Duodenal mucosa (tissue), 2 donors: Measurements from ENCODE around the gene FFAR2.
A peak's percentile ranks its signal among the peaks of the same experiment; 100 is the strongest.
"Not testable (repeated sequence)": the region's sequence is repeated elsewhere in the genome, so short reads cannot be mapped to it uniquely, and the experiment has no call there.

ENCODE experiments used
- H3K27ac ChIP-seq: one replicate; pipeline ENCODE4 v1.7.0; 2013; ENCODE audit warnings: low read depth, low read length
- H3K27me3 ChIP-seq, 2 donors: one replicate each; pipeline ENCODE4 v1.7.0; 2013; ENCODE audit warnings: low read length in 2 of 2, control low read depth in 1 of 2; ENCODE audit not compliant: insufficient read depth in 2 of 2, control insufficient read depth in 1 of 2
- H3K36me3 ChIP-seq, 2 donors: one replicate each; pipeline ENCODE4 v1.7.0; 2013; ENCODE audit warnings: low read length in 2 of 2, control low read depth in 1 of 2; ENCODE audit not compliant: insufficient read depth in 2 of 2, control insufficient read depth in 1 of 2
- H3K4me1 ChIP-seq, 2 donors: one replicate each; pipeline ENCODE4 v1.7.0; 2013; ENCODE audit warnings: low read length in 2 of 2, control low read depth in 1 of 2; ENCODE audit not compliant: insufficient read depth in 2 of 2, control insufficient read depth in 1 of 2
- H3K4me3 ChIP-seq, 2 donors: one replicate each; pipeline ENCODE4 v1.7.0; 2013; ENCODE audit warnings: low read length in 2 of 2, low read depth in 1 of 2
- H3K9ac ChIP-seq, 2 donors: one replicate each; pipeline ENCODE4 v1.7.0; 2013; ENCODE audit warnings: low read length in 2 of 2, low read depth in 1 of 2
- H3K9me3 ChIP-seq, 2 donors: one replicate each; pipeline ENCODE4 v1.7.0; 2013; ENCODE audit warnings: low read length in 2 of 2, control low read depth in 1 of 2; ENCODE audit not compliant: control insufficient read depth in 1 of 2

FFAR2 gene

DNA sequence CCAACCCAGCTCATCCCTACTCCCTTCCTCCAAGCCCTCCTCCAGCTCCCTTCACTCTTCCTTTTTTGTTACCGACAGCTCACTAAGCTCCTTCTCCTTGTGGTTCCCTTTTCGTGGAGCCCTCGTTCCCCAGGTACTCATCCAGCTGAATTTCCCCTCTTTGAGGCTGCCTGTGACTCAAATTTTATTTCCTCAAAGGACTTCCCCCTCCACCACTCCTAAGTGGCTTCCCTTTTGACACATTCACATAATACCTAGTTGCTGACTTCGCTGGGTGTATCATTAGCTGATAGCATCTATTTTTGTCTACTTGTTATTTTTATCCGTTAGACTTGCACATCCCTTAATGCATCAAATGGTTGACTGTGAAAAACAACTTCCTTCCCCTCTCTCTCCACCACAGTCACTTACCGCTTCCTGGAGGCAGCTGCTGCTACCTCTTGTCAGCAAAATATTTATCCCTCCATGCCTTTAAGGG is 14.5 kb downstream of the FFAR2 start:
- Histone ChIP-seq H3K27me3 (no peaks in the 10 kb centered on the region), H3K4me3 (peak overlapping the region; percentile 7 to 11), H3K4me1 (peaks cover 20 to 28% of the 10 kb centered on the region in 2 donors), H3K9ac (no peak overlapping the region), H3K9me3 (no peaks in the 10 kb centered on the region), H3K27ac (no peak overlapping the region), H3K36me3 (no peaks in the 10 kb centered on the region)

- not testable (repeated sequence) for H3K27me3 ChIP-seq, H3K4me3 ChIP-seq, H3K9me3 ChIP-seq, H3K9ac ChIP-seq, H3K27ac ChIP-seq, H3K36me3 ChIP-seq
- H3K4me1 ChIP-seq, result peaks cover 20 to 28% of the 10 kb centered on the region in 2 donors
These were observed 14.9 kb downstream of the FFAR2 start for GRCh38 chr19:35462956-35463355.

DNA sequence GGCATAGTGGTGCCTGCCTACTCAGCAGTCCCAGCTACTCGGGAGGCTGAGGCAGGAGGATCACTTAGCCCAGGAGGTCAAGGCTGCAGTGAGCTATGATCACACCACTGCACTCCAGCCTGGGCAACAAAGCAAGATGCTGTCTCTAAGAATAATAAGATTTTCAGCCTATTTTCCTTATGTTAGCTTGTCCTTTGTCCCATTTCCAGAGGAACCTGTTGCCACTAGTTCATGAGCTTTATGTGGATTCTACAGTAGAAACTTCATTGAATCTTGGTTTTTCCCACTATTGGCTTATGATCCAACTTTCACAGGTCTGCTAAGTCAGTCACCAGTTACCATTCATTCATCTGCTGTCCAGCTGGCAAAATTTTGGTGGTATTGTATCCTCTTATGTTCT is 18.2 kb downstream of the FFAR2 start:
- Histone ChIP-seq H3K9ac (no peak overlapping the region), H3K27ac (no peak overlapping the region), H3K4me3 (no peak overlapping the region), H3K4me1 (peaks cover 4 to 6% of the 10 kb centered on the region in 2 donors), H3K27me3 (no peaks in the 10 kb centered on the region), H3K36me3 (no peaks in the 10 kb centered on the region), H3K9me3 (no peaks in the 10 kb centered on the region)

DNA sequence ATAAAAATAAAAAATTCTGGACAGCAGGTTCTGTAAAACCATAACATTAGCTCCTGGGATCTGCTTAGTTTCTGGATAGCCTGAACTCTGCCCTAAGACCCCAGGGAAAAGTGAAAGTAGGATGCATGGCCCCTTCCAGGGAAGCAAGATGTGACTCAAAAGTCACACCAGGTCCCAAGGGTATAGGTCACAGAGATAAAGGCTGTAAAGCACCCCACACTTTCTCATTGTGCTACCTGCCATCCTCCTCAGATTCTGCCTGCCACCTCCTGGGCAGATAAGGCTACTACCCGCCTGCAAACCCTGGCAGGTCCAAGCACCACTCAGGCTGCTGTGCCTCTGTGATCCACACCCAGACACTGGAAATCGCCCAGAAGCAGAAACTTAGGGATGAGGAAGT is 20.6 kb downstream of the FFAR2 start:
- no peak overlapping the region for H3K4me3 ChIP-seq
- H3K4me1 ChIP-seq, result no peaks in the 10 kb centered on the region
- no peak overlapping the region for H3K27ac ChIP-seq
- H3K36me3 ChIP-seq, result no peaks in the 10 kb centered on the region
- no peaks in the 10 kb centered on the region for H3K27me3 ChIP-seq
- H3K9ac ChIP-seq, result no peak overlapping the region
- no peaks in the 10 kb centered on the region for H3K9me3 ChIP-seq

DNA sequence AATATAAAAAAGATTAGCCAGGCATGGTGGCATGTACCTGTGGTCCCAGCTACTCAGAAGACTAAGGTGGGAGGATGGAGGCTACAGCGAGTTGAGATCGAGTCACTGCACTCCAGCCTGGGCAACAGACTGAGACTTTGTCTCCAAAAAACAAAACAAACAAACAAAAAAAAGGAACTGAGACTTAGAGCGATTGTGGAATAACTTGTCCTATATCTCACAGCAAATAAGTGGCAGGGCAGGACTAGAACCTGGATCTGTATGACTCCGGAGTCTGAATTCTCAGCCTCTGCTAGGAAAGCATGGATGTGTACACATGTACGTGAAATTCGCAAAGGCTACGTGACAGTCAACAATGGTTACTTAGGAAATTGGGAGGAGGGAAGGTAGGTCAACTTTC is 22.1 kb downstream of the FFAR2 start:
- no peak overlapping the region for H3K4me3 ChIP-seq
- H3K9me3 ChIP-seq, result no peaks in the 10 kb centered on the region
- H3K27ac ChIP-seq, result no peak overlapping the region
- no peak overlapping the region for H3K9ac ChIP-seq
- no peaks in the 10 kb centered on the region for H3K27me3 ChIP-seq
- H3K36me3 ChIP-seq, result no peaks in the 10 kb centered on the region
- no peaks in the 10 kb centered on the region for H3K4me1 ChIP-seq

DNA sequence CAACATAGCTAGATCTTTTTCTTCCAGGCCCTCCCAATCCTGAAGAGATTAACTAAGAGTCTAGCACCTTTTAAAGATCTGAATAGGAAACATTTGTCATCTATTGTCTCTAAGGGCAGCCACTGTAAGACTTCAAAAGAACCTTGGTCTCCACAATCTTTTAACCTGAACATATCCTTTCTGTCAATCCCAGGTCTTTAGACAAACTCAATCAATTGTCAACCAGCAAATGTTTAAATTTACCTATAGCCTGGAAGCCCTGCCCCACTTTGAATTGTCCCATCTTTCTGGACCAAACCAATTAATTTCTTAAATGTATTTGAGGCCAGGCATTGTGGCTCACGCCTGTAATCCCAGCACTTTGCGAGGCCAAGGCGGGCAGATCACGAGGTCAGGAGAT is 23.0 kb downstream of the FFAR2 start:
- not testable (repeated sequence) for H3K4me1 ChIP-seq, H3K27me3 ChIP-seq, H3K9me3 ChIP-seq, H3K36me3 ChIP-seq, H3K4me3 ChIP-seq, H3K9ac ChIP-seq, H3K27ac ChIP-seq

DNA sequence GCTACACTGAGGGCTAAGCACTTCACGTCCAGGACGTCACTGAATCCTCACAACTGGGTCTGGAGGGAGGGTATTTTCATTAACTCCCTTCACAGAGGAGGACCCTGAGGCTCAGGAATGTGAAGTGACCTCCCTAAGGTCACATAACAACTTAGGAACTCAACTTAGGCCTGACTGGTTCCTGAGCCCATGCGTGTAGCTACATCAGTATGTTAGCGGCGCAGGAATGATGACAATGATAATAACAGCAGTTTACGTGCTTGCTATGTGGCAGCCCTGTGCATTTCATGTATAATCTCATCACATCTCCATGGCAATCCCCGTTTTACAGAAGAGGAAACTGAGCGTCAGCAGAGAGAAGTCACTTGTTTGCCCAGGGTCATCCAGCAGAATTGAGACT is 23.9 kb downstream of the FFAR2 start:
- no peaks in the 10 kb centered on the region for H3K36me3 ChIP-seq

GRCh38 chr19:35474104-35474503 is 26.0 kb downstream of the FFAR2 start:
- Histone ChIP-seq H3K36me3 (no peaks in the 10 kb centered on the region), H3K4me1 (no peaks in the 10 kb centered on the region), H3K4me3 (no peak overlapping the region), H3K27me3 (no peaks in the 10 kb centered on the region), H3K27ac (no peak overlapping the region), H3K9ac (no peak overlapping the region), H3K9me3 (no peaks in the 10 kb centered on the region)

More for the DNA sequence above, 23.9 kb downstream of the FFAR2 start:
- Histone ChIP-seq H3K4me1 (no peaks in the 10 kb centered on the region), H3K27me3 (no peaks in the 10 kb centered on the region), H3K27ac (no peak overlapping the region), H3K9ac (no peak overlapping the region), H3K9me3 (no peaks in the 10 kb centered on the region), H3K4me3 (no peak overlapping the region)

DNA sequence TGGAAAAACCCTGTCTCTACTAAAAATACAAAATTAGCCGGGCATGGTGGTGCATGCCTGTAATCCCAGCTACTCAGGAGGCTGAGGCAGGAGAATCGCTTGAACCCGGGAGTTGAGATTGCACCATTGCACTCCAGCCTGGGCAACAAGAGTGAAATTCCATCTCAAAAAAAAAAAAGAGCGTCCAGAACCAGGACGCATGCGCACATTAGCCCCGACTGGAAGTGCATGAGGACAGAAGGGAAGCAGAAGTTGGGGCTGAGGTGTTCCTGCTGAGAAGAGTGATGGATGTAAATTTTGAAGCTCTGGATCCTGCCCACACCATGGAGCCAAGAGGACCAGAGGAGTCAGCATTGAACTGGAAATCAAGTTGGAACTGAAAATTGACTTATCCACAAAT is 26.5 kb downstream of the FFAR2 start:
- not testable (repeated sequence) for H3K4me3 ChIP-seq, H3K27me3 ChIP-seq, H3K27ac ChIP-seq, H3K9ac ChIP-seq, H3K4me1 ChIP-seq, H3K36me3 ChIP-seq, H3K9me3 ChIP-seq

DNA sequence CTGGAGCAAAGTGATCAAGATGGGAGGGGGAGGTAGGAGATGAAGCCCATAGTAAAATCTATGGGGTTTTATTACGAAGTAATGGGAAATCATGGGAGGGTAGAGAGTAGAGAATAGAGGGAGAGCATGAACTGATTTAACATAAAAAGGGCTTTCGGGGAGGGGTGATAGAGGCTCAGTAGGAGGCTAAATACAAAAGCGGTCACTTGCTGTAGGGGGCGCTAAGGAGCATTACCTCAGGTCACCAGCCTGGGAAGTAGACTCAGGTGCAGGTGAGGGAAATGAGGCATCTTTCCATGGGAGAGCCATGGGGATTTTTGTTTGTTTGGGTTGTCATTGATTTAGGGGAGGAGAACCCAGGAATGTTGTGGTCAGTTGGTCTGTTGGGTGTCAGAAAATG is 28.1 kb downstream of the FFAR2 start:
- no peaks in the 10 kb centered on the region for H3K4me1 ChIP-seq
- H3K9ac ChIP-seq, result no peak overlapping the region
- H3K27ac ChIP-seq, result no peak overlapping the region
- H3K36me3 ChIP-seq, result no peaks in the 10 kb centered on the region
- H3K9me3 ChIP-seq, result no peaks in the 10 kb centered on the region
- H3K4me3 ChIP-seq, result no peak overlapping the region
- H3K27me3 ChIP-seq, result no peaks in the 10 kb centered on the region
